Nucleus accumbens (tissue), 56 donors: ENCODE measurements around the gene NMRK1.
A peak's percentile ranks its signal among the peaks of the same experiment; 100 is the strongest.

Experiments
- DNase-seq, 56 donors: peaks; one replicate each; lab custom pipeline; 2025; lab: John Stamatoyannopoulos, UW

The NMRK1 gene

GRCh38 chr9:75104607-75105006 is 16.7 kb upstream of the NMRK1 start:
- DNase-seq = no peak

GRCh38 chr9:75102177-75102790 is 14.3 kb upstream of the NMRK1 start:
- no peak for DNase-seq

GRCh38 chr9:75101004-75101588 is 13.1 kb upstream of the NMRK1 start:
- no peak for DNase-seq

- no peak for DNase-seq
These were observed 8.8 kb upstream of the NMRK1 start for GRCh38 chr9:75096796-75097195.

- DNase-seq = no peak
These were observed 4.8 kb upstream of the NMRK1 start for GRCh38 chr9:75092766-75093165.

- DNase-seq = no peak
These were observed 2.6 kb upstream of the NMRK1 start for GRCh38 chr9:75090579-75090978.

- DNase-seq = no peak
These were observed 1.4 kb upstream of the NMRK1 start for GRCh38 chr9:75089373-75089766.

GRCh38 chr9:75088646-75089372 is 854 bp upstream of the NMRK1 start:
- peak in 30 of 56 donors; percentile 9 to 64 (median 40) for DNase-seq

GRCh38 chr9:75087289-75087823 is 599 bp downstream of the NMRK1 start:
- peak in 2 of 56 donors; percentile 19 to 40 for DNase-seq

GRCh38 chr9:75086541-75087288 is 1.2 kb downstream of the NMRK1 start:
- DNase-seq = no peak

- no peak for DNase-seq
These were observed 2.3 kb downstream of the NMRK1 start for GRCh38 chr9:75085640-75086039.

GRCh38 chr9:75084081-75084672 is 3.8 kb downstream of the NMRK1 start:
- DNase-seq = no peak

- DNase-seq = peak in 23 of 56 donors; percentile 3 to 65 (median 40)
These were observed 4.6 kb downstream of the NMRK1 start for GRCh38 chr9:75083188-75083970.

- DNase-seq = no peak
These were observed 6.3 kb downstream of the NMRK1 start for GRCh38 chr9:75081632-75082031.

- DNase-seq = no peak
These were observed 15.1 kb downstream of the NMRK1 start for GRCh38 chr9:75072895-75073294.

GRCh38 chr9:75071530-75072122 is 16.3 kb downstream of the NMRK1 start:
- DNase-seq = peak in 15 of 56 donors; percentile 11 to 61 (median 41)

GRCh38 chr9:75069171-75069570 is 18.8 kb downstream of the NMRK1 start:
- DNase-seq = no peak

GRCh38 chr9:75067894-75068293 is 20.1 kb downstream of the NMRK1 start:
- DNase-seq = peak in 9 of 56 donors; percentile 9 to 62 (median 35)

- DNase-seq = no peak
These were observed 22.4 kb downstream of the NMRK1 start for GRCh38 chr9:75065510-75065909.
